Activated CD4-positive, alpha-beta T cell treated with anti-CD3 and anti-CD28 coated beads for 4 hours (primary cell): ENCODE results near the gene KRT12.
A peak's percentile ranks its signal among the peaks of the same experiment; 100 is the strongest.
"Not testable (repeated sequence)": the region's sequence is repeated elsewhere in the genome, so short reads cannot be mapped to it uniquely, and the experiment has no call there.

Experiments
- DNase-seq, 2 donors: peaks; one replicate each; pipeline ENCODE4 v3.0.0-alpha.2; 2020

Gene KRT12

DNA sequence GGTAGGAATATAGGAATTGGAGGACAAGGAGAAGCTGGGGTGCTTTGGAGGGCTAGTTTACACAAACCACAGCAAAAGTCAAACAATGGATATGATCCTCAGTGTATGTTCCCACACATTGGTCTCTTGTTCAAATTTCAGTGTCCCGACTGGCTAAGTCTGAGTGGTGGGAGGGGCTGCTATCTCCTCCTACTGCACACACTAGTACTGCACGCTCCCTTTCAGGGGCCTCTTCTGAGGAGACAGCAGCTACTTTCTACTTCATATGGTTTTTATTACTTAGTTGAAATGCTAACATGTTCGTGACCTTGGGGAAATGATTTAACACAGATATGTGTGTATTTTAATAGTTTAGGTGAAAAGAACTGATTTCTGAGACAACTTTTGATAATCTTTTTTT lies 25.8 kb downstream of the KRT12 start:
- DNase-seq: no peak

DNA sequence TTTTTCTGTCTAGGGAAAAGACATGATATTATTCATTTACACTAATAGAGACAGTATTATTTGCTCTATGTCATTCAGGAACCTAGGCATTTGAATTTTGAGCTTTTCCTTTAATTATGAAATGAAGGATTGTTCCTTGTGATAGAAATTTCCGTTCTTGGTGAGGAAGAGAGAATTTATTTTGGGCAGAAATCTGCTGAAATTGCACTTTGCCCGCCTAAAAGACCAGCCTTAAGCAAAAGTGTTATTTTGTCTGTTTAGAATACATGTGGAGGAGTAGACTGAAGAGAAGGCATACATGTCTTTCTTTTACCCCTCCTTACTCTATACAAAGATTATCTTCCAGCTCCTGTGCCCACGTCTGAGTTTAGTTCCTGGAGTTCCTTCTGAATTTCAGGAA lies 27.8 kb downstream of the KRT12 start:
- no peak for DNase-seq

DNA sequence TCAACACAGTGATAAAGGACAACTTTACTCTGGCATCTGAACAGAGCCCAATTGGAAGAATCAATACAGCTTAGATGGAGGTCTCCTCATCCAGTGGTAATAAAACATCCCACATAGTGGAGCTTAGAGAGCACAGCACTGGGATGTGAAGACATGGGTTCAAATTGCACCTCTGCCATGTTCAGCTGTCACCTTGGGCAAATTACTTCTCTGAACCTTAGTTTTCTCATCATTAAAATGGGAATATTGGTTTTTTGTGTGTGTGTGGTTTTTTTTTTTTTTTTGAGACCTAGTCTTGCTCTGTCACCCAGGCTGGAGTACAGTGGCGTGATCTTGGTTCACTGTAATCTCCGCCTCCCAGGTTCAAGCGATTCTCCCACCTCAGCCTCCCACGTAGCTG lies 31.0 kb downstream of the KRT12 start:
- no peak for DNase-seq

DNA sequence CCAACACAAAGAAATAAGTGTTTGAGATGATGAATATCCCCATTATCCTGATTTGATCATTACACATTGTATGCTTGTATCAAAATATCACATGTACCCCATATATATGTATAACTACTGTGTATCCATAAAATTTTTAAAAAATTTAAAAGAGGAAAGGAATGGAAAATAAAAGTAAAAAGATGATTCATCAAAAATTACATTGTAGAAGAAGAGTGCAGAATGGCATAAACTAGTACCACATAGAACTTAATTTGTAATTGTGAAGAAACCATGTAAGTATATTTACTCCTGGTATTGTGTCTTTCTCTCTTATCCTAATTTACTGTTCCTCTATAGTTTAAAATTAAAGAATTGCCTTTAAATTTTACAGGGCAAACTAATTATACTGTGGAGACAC lies 33.1 kb downstream of the KRT12 start:
- DNase-seq: no peak

DNA sequence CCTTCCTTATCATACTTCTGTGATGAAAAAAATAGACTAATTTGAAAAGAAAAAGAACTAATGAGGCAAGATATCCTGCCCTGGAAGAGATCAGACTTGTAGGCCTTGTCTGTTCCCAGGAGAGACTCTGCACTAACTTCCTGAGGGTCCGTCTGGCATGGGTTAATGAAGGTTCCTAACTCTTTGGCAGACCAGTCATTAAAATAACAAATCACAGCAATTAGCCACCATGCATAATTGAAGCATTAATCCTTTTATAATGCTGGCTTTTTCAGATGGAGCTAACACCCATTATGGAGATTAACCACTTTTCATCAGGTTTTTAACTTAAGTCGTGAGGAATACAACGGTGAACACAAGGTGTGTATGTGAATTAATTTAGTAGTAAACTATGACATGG lies 34.2 kb downstream of the KRT12 start:
- no peak for DNase-seq

DNA sequence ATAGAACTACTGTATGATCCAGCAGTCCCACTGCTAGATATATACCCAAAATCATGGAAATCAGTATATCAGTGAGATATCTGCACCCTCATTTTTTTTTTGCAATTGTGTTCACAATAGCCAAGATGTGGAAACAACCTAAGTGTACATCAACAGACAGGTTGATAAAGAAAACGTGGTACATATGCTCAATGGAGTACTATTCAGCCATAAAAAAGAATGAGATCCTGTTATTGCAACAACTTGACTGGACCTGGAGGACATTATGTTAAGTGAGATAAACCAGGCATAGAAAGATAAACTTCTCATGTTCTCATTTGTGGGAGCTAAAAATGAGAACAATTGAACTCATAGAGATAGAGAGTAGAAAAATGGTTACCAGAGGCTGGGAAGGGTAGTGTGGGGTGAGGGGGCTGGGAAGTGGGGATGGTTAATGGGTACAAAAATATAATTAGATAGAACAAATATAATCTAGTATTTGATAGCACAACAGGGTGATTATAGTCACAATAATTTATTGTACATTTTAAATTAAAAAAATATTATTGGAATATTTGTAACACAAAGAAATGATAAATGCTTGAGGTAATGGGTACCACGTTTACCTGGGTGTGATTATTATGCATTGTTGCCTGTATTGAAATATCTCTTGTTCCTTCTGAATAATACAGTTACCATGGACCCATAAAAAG lies 36.8 kb downstream of the KRT12 start:
- DNase-seq: no peak

DNA sequence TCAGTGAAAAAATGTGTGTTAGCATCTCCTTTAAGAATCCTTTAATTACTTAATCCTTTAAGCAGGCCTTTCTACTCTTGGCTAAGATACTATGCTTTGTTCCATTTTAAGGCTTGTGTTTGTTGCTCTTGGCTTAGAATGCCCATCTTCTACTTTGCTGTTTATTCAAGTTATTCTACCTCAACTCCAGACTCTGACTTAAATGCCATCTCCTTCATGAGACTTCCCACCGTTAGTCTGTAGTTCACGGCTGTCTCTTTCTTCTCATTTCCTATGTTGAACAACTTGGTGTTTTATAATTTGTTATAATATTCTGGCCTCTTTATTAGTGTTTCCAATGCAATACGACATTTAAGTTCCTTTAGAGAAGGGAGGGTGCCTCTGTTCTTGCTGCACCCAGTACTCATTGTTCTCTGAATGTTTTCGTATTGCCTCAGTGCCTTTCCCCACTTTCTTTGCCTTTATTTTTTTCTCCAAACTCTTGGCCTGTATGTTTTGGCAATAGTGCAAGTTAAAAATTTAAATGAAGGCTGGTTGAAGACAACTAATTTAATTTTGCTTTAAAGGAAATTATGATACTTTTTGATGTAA lies 38.5 kb downstream of the KRT12 start:
- no peak for DNase-seq

DNA sequence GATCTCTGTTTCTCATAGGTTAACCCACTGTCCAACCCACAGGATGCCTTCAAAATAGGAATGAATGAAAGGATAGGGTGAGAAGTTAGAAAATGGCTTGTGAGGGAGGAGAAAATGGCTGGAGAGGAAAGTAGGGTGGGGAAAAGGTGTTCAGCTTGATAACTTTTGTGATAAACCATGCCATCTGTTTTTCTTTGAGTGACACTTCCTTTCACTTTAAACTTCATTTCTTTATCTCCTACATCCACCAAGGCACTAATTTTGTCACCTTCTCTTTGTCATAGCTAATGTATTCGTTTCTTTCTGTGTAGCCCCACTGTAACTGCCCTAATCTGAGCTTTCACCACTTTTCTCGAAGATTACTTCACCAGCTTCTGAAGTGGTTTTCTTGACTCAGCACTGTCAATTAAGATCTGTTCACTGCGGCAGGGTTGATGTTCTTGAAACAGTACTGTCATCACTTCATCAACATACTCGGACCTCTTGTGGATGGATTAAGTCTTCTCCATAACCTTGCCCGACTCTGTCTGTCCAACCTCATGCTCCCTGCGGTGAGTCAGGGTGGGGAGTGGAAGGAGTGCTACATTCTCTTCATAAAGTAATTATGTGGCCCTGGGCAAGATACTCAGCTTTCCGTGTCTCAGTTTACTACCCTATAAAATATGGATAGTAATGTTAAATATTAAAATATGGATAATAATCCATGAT lies 39.1 kb downstream of the KRT12 start:
- DNase-seq: no peak

DNA sequence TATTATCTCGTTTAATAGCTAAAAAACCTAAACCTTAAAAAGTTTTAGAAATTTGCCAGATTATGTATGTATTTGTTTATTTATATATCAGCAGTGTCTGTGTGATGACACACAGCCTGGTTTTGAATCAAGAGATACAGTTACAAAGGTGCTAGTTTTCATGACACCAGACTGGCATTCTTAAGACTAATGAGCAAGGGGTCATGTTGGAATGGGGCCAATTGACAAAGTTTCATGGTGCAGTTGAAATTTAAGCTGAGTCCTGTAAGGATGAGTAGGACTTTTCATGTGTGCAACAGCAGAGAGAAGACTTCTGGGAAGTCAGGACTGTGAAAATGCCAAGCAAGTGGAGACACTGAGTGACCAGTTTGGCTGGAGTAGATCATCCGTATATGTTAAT lies 41.4 kb downstream of the KRT12 start:
- DNase-seq: no peak

DNA sequence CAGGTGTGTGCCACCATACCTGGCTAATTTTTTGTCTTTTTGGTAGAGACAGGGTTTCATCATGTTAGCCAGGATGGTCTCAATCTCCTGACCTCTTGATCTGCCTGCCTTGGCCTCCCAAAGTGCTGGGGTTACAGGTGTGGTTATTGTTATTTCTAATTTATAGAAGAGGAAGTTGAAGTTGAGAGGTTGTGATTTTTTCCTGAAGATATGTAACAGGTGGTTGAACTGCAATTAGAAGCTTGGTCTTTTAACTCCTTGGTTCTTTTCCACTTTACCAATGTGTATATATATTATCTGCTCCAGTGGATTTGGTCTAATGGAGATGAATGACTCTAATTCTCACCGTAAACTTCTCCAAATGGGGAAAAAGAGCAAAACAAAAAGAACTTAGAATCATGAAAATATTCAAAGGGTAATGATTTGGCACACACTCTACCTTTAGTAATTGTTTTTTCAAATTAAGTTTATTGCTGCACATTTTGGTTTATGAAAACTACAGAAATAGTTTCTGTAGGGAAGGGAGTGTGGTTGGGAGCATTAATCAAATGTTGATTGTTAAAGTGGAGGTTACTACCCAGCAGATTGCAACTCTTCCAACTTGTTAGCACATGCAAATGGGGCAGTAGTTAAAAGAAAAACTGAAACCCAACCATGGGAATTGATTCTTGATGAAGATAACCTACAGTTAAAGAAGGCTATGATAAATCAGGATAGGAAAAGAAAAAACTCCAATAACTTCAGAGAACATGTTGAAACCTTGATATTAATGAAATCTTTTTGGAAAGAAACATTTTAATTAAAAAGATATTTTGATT lies 42.8 kb downstream of the KRT12 start:
- no peak for DNase-seq

DNA sequence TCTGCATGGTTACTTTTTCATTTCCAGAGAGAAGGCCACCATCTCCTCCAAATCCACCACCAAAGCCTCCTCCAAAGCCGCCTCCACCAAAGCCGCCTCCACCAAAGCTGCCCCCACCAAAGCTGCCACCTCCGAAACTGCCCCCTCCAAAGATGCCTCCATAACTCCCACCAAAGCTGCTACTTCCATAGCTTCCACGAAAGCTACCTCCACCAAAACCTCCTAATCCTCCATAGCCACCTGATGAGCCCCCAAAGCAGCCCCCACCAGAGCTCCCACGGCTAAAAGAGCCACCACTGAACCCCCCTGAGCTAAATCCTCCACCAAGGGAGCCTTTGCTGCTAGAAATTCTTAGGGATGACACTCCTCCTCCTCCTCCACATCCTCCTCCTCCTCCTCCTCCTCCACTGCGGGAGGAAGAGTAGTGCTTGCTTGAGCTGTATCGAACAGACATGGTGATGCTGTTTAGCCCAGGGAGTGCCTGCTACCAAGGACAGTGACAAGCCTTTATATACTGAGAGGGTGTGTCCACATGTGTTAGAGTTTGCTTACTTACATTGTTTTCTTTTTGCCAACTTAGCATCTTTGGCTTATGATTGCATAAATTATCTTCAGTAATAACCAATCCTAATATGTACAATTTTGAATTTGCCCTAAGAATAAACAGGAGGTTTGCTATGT lies 44.8 kb downstream of the KRT12 start, which contains the start of gene KRT10:
Gene KRT10 (minus strand): TSS at position 483 of the 681 bp plus-strand sequence. CDS start 29 bp downstream, at position 454.
- DNase-seq: no peak

DNA sequence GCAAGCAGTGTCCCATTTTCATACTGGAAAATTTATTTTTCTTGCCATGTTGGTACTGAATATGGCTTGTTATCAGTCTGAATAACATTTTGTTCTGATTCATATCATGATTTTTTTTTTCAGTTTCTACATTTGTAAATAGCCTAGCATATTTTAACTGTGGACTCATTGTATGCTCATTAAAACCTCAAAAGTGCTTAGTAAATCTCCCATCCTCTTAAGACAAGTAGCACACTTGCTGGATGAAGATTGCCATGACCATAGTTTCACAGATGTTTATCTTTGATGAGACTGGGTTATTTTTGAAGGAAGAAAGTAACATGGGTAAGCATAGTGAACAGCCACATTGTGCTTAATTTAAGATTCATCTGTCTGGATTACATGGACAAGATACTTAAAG lies 45.5 kb downstream of the KRT12 start:
- DNase-seq: no peak

DNA sequence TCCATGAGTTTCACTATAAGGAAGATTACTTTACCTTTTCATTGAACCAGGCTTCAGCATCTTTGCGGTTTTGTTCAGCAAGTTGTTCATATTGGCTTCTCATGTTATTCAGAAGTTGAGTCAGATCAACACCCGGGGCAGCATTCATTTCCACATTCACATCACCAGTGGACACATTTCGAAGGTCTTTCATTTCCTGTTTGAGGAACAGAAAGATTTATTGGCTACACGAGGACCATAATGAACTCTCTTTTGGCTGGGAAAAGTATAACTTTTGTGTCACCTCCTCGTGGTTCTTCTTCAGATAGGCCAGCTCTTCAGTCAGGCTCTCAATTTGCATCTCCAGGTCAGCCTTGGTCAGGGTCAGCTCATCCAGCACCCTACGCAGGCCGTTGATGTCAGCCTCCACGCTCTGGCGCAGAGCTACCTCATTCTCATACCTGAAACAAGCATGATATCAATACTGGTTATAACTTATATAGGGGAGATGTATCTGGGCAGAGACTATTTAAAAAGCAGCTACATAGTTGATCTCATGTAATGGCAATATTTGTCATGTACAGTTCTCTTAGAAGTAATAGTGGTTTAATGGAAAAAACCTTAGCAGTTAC lies 46.7 kb downstream of the KRT12 start:
- DNase-seq: no peak

DNA sequence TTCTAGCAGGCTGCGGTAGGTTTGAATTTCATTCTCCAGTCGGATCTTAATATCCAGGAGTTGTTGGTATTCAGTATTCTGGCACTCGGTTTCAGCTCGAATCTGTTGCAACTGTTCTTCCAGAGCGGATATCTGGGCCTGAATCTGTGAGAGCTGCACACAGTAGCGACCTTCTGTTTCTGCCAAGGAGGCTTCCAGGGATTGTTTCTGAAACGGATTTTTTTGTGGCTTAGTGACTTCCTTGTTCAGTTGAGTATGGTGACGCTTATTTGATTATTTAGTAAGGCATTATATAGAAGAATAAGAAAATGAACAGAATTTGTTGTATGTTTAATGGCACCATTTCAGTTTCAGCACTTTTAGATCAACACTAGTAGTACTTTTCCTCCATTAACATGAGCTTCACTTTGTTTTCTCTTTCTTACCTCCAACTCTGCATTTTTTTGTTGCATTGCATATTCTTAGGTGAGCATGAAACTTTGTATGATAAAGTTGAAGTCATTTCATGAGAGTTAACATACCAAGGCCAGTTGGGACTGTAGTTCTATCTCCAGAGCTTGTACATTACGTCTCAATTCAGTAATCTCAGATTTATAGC lies 47.4 kb downstream of the KRT12 start:
- DNase-seq: no peak

DNA sequence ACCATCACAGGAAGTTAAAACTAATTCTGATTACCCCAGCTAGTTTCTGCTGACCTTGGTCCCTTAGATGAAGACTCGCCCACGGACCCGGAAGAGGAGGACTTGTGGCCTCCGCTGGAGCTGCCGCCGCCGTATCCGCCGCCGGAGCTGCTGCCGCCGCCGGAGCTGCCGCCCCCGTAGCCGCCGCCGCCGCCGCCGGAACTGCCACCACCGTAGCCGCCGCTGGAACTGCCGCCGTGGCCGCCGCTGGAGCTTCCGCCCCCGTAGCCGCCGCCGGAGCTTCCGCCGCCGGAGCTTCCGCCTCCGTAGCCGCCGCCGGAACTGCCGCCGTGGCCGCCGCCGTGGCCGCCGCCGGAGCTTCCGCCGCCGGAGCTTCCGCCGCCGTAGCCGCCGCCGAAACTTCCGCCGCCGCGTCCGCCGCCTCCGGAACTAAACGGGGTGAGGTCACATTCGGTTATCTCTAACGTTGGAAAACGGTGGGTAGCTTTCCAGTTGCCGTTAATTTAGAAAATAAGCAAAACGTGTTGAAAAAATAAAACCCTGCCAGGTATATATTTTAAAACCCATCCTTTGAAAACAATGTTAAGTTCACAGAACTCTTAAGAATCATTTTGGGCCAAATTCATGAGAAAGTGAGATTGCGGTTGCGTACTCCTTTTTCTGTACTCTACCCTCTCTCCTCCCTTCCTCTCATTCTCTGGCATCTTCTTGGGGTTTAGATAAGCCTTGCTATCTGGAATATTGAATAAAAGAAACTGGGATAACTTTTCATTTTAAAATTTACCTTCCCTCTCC lies 48.1 kb downstream of the KRT12 start:
- DNase-seq: peak; percentile 78 to 81

DNA sequence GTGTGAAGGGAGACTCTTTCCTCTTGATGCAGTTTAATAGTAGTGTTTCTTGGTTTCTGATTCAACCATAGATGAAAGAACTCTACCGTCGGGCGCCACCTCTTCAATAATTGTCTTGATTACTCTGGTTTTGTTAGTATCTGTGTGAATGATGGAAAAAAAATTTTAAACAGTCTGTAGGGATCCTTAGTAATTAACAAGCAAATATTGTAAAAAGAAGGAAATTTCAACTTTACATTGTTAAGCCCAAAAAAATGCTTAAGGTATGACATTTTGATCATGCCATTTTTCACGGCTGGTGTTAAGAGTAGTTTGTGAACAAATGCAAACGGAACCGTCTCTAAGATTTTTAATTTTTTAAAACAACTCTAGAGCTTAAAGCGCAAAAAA lies 48.7 kb downstream of the KRT12 start:
- DNase-seq: no peak

DNA sequence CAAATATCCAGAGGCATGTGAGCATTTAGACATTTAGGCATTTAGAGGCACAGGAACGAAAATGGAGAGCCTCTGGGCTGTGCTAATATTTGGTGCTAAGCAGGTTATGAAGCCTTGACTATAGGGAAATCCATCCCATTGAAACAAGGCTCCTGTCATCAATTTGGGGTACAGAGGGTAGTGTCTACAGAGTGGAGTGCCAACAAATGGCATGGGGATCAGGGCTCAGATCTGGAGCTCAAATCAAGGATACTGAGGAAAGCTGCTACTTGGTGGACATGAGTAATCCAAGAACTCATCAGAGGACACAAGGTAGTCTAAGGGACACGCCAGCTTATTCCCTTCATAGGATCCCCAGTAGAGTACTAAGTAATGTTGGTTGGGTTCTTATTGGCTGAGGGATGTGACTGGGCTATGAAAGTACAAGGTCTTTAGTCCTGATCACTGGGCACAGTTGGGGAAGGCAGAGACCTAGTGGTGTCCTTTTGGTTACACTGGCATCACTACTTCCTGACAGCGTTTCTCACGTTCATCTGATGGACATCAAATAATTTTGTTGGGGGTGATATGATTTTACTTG lies 49.8 kb downstream of the KRT12 start:
- no peak for DNase-seq

DNA sequence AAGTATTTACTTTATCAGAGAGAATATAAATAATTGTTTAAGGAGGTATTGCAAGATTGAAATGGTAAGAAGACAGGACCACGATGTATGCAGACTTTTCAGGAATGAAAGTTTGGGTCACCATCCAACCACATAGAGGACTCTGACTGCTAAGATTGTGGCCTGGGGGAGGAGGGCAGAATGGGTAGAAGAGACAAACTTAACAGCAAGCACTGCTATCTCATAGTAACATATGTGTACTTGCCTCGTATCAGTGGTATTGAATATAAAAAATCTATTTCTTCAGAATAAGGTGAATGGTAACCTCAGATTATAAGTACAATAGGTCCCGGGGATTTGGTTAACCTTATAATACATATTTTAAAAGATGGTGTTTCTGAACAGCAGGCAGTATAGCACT lies 50.5 kb downstream of the KRT12 start:
- no peak for DNase-seq

DNA sequence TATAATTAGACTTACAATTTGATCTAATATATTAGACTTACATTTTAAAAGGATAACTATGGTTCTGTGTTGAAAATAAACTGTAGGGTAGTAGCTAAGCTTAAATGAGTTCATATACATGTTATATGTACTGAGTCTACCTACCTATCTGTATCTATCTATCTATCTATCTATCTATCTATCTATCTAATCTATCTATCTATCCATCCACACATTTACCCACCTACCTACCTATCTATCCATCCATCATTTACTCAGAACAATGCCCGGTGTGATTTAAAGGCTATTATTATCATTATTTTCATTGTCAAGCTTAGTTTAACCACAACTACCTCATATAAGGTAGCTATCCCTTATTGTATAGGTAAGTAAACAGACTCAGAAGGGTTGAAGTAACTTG lies 51.6 kb downstream of the KRT12 start:
- DNase-seq: no peak

DNA sequence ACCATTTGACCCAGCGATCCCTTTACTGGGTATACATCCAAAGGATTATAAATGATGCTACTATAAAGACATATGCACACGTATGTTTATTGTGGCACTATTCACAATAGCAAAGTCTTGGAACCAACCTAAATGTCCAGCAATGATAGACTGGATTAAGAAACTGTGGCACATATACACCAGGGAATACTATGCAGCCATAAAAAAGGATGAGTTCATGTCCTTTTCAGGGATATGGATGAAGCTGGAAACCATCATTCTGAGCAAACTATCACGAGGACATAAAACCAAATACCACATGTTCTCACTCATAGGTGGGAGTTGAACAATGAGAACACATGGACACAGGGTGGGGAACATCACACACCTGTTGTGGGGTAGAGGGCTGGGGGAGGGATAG lies 52.4 kb downstream of the KRT12 start:
- DNase-seq: not testable (repeated sequence)

DNA sequence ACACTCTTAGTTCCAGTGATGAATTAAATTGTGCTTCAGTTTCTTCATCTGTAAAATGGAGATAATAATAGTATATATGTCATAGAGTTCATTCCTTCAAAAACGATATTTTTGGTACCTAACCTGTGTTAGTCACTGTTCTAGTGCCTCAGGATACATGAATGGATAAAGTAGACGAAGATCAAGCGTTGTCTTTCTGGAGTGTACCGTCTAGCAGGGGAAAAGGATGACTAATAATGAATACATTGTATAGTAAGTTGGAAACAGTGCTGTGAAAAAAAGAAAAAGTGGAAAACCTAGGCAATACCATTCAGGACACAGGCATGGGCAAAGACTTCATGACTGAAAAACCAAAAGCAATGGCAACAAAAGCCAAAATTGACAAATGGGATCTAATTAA lies 53.2 kb downstream of the KRT12 start:
- no peak for DNase-seq
